ENCODE measurements around the gene DIAPH2. TPM values are rescaled to one million over a fixed set of nuclear protein-coding genes. Genes with fewer than 3 reads are reported as not detected.
"Not testable (repeated sequence)": the region's sequence is repeated elsewhere in the genome, so short reads cannot be mapped to it uniquely, and the experiment has no call there.

Gene DIAPH2
- total RNA-seq, 1 donor from 2014 or later, result 18.9 TPM

GRCh38 chrX:96841325-96841724 is 156.7 kb downstream of the DIAPH2 start:
- H3K4me1 Mint-ChIP-seq (ENCODE audit: unreplicated experiment), result peaks cover 7% of the 10 kb centered on the region
- no peak overlapping the region for H3K27ac Mint-ChIP-seq
- TF ChIP-seq CTCF (conservative IDR thresholded peaks at IDR 0.05), result no peak
- H3K27me3 Mint-ChIP-seq, result no peaks in the 10 kb centered on the region
- no peaks in the 10 kb centered on the region for H3K9me3 Mint-ChIP-seq
- H3K4me3 Mint-ChIP-seq, result no peak overlapping the region
- DNase-seq (ENCODE audit: extremely low spot score, unreplicated experiment), result no peak
- H3K36me3 Mint-ChIP-seq, result peaks cover 3% of the 10 kb centered on the region

- not testable (repeated sequence) for H3K27me3 Mint-ChIP-seq; H3K4me3 Mint-ChIP-seq; H3K9me3 Mint-ChIP-seq; H3K4me1 Mint-ChIP-seq (ENCODE audit: unreplicated experiment); H3K27ac Mint-ChIP-seq; H3K36me3 Mint-ChIP-seq; DNase-seq (ENCODE audit: extremely low spot score, unreplicated experiment)
These were observed 157.2 kb downstream of the DIAPH2 start for GRCh38 chrX:96841866-96842265.

GRCh38 chrX:96843566-96843965 is 158.9 kb downstream of the DIAPH2 start:
- H3K4me1 Mint-ChIP-seq (ENCODE audit: unreplicated experiment), result no peaks in the 10 kb centered on the region
- H3K4me3 Mint-ChIP-seq, result no peak overlapping the region
- no peak for DNase-seq (ENCODE audit: extremely low spot score, unreplicated experiment)
- H3K27me3 Mint-ChIP-seq, result no peaks in the 10 kb centered on the region
- H3K36me3 Mint-ChIP-seq, result peaks cover 3% of the 10 kb centered on the region
- H3K27ac Mint-ChIP-seq, result no peak overlapping the region
- no peaks in the 10 kb centered on the region for H3K9me3 Mint-ChIP-seq
- TF ChIP-seq CTCF (conservative IDR thresholded peaks at IDR 0.05), result peak; percentile 43

GRCh38 chrX:96846841-96847240 is 162.2 kb downstream of the DIAPH2 start:
- Mint-ChIP-seq H3K27me3 (no peaks in the 10 kb centered on the region), H3K36me3 (peaks cover 3% of the 10 kb centered on the region), H3K9me3 (no peaks in the 10 kb centered on the region), H3K27ac (no peak overlapping the region), H3K4me1 (ENCODE audit: unreplicated experiment) (no peaks in the 10 kb centered on the region), H3K4me3 (no peak overlapping the region)
- TF ChIP-seq CTCF (conservative IDR thresholded peaks at IDR 0.05), result no peak
- DNase-seq (ENCODE audit: extremely low spot score, unreplicated experiment), result no peak

- H3K27ac Mint-ChIP-seq; H3K4me1 Mint-ChIP-seq (ENCODE audit: unreplicated experiment); H3K36me3 Mint-ChIP-seq; H3K9me3 Mint-ChIP-seq; DNase-seq (ENCODE audit: extremely low spot score, unreplicated experiment); H3K27me3 Mint-ChIP-seq; H3K4me3 Mint-ChIP-seq: not testable (repeated sequence)
These were observed 174.8 kb downstream of the DIAPH2 start for GRCh38 chrX:96859422-96859821.

GRCh38 chrX:96861218-96861617 is 176.6 kb downstream of the DIAPH2 start:
- TF ChIP-seq CTCF (conservative IDR thresholded peaks at IDR 0.05), result no peak
- Mint-ChIP-seq H3K27me3 (no peaks in the 10 kb centered on the region), H3K9me3 (no peaks in the 10 kb centered on the region), H3K4me1 (ENCODE audit: unreplicated experiment) (no peaks in the 10 kb centered on the region), H3K4me3 (no peak overlapping the region), H3K27ac (no peak overlapping the region), H3K36me3 (no peaks in the 10 kb centered on the region)
- no peak for DNase-seq (ENCODE audit: extremely low spot score, unreplicated experiment)

- no peak for TF ChIP-seq CTCF (conservative IDR thresholded peaks at IDR 0.05)
- no peaks in the 10 kb centered on the region for H3K4me1 Mint-ChIP-seq (ENCODE audit: unreplicated experiment)
- no peaks in the 10 kb centered on the region for H3K36me3 Mint-ChIP-seq
- H3K27ac Mint-ChIP-seq, result no peak overlapping the region
- no peak for DNase-seq (ENCODE audit: extremely low spot score, unreplicated experiment)
- no peak overlapping the region for H3K4me3 Mint-ChIP-seq
- H3K9me3 Mint-ChIP-seq, result no peaks in the 10 kb centered on the region
- no peaks in the 10 kb centered on the region for H3K27me3 Mint-ChIP-seq
These were observed 177.0 kb downstream of the DIAPH2 start for GRCh38 chrX:96861661-96862060.

Data from type B pancreatic cell (in vitro differentiated cells).